GM21423 (cell line): Measurements from ENCODE around the gene NDUFB8.

Experiments used
- ATAC-seq: cut with Tn5 transposase; IDR thresholded peaks from one replicate; pipeline ENCODE4 v1.9.1; 2021; ENCODE audit warnings: mild to moderate bottlenecking, moderate library complexity; ENCODE audit not compliant: unreplicated experiment

Gene NDUFB8

DNA sequence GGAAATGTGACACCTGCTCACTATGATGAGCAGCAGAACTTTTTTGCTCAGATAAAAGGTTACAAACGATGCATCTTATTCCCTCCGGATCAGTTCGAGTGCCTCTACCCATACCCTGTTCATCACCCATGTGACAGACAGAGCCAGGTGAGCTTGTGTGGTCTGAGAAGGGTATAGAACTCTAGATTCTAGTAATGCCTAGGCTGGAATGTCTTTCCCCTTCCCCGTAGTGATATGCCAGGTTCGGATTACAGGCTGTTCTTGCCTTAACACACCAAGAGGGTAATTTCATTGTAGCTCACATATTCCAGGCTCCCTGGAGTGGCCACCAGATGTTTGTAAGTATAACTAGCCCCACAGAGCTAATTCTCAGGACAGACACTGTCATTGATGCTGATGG lies 15.3 kb upstream of the NDUFB8 start:
- no peak for ATAC-seq

DNA sequence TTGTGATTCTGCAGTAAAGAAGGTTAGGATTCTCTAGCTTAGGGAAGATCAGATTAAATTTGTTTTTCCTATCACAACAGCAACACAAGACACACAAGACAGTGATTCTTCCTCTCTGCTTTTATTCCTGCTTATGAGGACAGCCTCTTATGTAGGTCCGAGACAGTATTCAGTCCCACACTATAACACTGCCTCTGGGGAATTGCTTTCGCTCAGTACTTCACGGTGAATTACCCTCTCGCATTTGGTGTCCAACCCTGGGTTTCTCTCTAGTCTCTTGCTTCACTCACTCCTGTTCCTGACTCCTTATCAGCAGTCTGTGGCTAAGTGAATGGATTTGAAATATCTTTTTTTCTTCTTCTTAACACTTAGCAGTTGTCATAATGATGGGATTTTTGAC lies 7.8 kb upstream of the NDUFB8 start:
- no peak for ATAC-seq

DNA sequence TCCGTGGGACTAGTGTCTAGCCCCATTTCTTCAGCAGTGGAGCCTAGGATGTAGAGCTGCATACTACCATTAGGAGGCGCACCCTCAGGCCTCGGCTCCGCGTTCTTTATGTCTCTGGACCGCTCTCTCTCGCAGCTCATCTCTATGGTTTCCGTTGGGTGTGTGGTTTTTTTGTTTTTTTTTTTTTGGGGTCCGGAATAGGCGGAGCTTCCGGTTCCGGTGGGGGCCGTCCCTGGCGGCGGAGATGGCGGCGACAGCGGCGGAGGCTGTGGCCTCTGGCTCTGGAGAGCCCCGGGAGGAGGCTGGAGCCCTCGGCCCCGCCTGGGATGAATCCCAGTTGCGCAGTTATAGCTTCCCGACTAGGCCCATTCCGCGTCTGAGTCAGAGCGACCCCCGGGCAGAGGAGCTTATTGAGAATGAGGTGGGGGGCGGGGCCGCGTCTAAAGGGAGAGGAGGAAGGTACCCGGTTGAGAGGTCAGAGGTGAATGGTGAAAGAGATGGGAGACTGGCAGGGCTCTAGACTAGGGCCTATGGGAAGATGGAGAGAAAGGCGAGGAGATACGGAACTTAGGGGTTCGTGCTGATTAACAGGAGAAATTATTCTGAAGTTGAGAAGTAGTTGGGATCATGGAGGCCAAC lies 6.2 kb upstream of the NDUFB8 start, which contains the start of gene HIF1AN:
Gene HIF1AN, plus strand, starts transcription at position 229 of the 639 bp plus-strand sequence. Its CDS starts 16 bp downstream, at position 245.
- ATAC-seq: peak; percentile 96

DNA sequence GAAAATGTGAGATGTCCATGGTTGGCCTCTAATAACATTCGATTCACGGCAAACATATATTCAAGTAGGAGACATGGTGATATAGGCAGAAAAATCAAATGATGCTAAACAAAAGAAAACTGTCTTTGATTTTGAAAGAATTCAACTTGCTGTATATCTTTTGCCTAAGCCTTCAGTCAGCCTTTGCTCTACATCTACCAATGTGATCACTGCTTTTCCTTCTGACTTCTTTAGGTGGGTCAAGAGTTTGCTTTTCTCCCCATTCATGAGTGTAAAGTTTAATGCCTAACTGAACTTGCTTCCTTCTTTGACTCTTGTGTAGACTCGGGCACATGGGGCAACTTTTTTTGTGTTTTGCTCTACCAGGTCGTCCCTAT lies 5.7 kb upstream of the NDUFB8 start:
- ATAC-seq: no peak

DNA sequence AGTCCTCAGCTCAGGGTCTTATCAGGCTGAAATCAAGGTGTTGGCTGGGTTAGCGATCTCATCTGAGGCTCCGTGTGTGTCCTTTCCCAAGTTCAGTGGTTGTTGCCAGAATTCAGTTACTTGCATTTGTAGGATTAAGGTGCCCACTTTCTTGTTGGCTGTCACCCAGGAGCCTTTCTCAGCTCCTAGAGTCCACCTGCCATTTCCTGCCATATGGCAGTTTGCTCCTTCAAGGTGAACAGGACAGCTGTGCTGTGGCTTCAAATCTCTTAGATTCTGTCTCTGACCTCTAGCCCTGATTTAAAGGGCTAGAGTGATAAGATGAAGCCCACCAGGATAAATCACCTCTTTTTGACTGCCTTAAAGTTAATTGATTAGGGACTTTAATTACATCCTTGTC lies 5.1 kb upstream of the NDUFB8 start:
- no peak for ATAC-seq

DNA sequence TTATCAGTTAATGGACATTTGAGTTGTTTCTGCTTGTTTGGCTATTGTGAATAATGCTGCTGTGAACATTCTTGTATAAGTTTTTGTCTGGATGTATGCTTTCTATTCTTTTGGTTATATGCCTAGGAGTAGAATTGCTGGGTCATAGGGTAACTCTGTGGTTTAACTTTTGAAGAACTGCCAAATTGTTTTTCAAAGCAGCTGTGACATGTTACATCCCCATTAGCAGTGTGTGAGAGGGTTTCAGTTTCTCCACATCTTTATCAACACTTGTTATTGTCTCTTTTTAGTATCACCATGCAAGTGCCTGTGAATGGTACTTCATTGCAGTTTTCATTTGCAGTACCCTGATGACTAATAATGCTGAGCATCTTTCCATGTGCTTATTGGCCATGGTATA lies 2.1 kb upstream of the NDUFB8 start:
- no peak for ATAC-seq

DNA sequence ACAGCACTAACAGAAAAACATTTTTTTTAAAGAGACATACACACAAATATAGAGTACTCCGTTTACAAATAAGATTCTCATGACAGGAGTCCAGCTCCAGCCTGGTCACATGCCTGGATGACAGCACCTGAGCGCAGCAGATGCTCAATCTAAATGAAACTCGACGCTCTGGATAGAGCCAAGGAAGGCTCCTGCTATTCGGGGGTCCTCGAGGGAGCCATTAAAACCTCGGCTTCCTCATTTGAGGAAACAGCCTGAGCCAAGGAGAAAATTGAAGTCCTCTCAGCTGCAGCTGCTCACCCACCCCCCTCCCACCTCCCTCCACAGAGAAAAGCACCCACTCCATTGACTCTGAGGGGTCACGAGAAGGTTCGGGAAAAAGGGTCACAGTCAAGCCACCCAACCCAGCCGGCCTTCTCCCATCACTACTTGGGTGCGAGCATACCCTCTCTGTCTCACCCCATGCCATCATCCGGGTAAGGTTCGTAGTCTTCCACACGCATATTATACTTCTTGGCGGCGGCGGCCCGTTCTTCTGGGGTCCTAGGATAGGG lies 673 bp downstream of the NDUFB8 start:
- peak; percentile 18 for ATAC-seq

DNA sequence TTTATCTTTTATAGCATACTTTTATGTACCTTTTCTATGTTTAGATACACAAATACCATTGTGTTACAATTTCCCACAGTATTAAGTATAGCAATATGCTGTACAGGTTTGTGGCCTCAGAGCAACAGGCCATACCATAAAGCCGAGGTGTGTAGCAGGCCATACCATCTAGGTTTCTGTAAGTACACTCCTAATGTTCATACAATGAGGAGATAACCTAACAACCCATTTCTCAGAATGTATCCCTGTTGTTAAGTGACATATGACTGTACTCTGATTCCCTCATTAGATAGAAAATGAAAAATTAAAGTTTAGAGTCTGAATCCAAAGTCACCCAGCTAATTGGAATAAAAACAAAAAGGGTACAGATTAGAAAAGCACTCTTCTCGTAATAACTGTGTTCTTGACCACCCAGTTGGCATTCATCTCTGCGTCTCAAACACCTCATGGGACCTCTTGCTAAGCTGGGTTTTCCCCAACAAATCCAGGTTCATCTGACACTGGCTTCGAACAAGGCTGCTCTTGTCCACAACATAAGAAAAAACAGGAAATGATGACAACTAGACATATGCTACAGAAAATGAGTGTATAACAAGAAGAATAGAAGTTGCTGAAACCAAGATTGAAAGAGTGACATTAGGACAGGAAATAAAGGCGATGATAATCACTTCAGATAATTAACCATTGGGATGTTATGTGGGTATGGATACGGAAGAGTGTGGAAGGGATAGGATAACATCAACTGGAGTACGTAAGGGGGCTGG lies 1.4 kb downstream of the NDUFB8 start:
- ATAC-seq: no peak

DNA sequence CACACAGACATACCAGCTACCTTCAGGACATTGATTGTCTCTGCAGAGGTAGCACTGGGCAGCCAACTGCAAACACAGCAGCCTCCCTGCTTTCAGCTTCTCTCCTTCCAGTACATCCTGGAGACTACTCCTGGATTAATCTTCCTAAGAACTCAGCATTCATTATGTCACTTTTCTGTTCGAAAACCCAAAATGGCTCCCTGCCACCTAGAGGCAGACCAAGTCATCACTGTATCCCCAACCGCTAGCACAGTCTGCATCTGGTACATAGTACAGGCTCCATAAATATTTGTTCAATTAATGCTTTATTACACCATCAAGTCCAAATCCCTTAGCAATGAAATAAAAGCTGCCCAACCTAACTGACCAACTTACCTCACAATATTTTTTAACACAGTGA lies 5.0 kb downstream of the NDUFB8 start:
- ATAC-seq: no peak

DNA sequence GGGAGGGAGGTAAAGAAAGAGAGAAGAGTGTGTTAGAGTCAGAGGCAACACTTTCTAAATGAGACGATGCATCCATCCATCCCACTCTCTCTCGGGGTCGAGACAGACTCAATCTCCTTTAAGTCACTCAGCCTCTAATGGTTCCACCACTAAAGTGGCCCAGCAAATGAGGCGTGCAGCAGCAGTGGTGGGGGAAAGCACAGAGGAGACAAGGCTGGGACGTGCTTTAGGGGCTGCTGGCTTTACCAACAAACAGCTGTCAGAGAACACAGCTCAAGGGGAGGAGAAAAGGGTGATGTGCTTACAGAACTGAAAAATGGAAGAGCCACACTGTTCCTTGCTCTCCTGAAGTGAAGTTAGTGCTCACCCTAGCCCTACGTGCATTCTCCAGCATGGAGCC lies 5.5 kb downstream of the NDUFB8 start:
- ATAC-seq: no peak

DNA sequence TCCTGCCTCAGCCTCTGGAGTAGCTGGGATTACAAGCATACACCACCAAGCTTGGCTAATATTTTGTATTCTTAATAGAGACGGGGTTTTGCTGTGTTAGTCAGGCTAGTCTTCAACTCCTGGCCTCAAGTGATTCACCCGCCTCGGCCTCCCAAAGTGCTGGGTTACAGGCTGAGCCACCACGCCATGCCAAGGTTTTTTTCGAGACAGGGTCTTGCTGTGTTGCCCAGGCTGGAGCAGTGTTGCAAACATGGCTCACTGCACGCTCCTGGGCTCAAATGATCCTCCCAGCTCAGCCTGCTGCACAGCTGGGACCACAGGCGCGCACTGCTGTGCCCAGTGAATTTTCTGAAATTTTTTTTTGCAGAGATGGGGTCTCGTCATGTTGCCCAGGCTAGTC lies 6.7 kb downstream of the NDUFB8 start:
- ATAC-seq: no peak

DNA sequence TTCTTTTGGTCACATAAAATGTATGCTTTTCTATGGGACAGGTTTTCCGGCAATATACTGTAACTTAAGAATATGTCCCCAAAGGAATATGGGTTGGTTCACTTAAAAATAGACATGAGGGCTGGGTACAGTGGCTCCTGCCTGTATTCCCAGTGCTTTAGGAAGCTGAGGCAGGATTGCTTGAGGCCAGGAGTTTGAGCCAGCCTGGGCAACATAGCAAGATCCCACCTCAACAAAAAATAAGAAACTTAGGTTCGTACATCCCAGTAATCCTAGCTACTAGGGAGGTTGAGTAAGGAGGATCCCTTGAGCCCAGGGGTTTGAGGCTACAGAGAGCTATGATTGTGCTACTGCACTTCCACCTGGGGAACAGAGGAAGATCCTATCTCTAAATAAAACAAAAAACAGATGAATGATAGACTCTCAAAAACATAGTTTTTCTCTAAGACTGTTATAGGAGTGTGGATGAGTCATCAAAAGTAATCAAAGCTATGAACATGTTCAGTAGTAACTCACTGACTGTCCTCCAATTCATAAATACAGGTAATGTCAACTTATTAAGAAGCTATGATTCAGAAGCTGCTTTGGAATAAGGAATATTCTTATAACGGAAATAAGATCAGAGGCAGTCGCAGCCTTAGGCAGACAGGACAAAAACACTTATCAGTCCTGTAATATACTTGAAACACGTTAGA lies 7.4 kb downstream of the NDUFB8 start:
- ATAC-seq: no peak

DNA sequence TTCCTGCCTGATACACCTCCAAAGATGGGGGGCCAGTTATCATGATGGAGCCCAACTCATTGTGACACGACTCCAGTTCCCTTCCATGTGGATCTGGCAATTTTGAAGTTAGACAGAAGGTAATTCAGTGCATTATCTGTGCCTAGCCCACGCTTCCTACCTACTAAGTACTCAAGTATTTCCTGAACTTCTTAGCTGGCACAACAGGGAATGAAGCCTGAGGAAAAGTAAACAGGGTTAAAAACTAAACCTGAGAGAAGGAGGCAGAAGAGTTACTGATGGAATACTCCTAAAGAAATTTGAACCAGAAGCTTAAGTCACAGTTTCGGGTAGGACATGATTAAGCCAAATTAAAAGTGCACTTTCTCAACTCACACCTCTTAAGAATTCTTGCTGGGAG lies 8.9 kb downstream of the NDUFB8 start:
- ATAC-seq: no peak

DNA sequence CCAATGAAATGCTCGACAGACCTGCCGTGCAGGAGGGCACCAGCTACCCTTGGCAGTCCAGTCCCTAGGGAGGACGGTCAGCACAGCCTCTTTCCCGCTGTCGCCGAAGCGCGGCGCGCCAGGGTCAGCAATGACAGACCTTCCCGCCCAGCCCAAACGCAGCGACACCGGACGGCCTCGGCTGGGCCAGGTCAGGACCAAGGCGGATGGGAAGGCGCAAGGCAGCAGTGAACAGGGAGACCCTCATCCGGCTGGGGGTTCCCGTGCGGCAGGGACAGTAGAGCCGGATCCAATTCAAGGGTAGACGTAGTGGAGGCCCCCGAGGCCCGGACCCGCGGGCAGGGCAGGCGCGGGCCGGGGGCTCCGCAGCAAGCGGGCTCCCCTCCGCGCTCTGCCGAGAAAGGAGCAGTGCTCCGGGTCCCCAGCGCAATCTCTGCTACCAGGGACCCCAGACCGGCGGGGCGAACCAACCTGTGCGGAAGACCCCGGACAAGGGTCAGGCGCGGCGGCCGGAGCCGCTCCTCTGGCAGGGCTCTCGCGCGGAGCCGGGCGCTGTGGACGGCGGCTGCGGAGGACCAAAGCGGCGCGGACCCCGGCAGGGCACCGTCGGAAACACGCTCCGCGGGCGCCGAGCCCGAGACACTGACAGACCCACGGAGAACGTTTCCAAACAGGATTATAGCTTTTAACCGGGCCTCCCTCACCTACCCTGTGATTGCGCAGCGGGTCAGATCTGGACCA lies 10.2 kb downstream of the NDUFB8 start, which contains the start of gene SEC31B:
Gene SEC31B, minus strand, starts transcription at position 551 of the 741 bp plus-strand sequence. CDS start 2,909 bp downstream, outside the sequence.
- no peak for ATAC-seq

DNA sequence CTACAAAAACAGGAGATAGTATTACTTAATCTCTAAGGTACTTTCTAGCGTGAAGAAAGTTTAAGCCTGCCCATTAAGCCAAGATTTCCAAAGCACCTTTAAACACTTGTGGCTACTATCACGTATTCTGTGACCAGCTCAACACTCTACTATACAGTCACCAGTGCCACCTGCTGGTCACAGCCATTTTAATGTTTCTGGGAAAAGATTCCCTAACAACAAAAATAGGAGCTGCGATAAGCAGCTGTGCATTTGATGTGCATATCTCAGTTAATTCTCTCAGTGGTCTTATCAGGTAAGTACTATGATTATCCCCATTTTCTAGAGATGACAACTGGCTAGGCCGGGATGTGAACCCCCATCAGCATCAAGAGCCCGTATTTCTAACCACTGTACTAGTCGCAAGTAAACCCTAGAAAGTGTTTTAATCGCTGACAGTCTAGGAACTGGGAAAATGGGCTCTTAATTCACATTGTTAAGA lies 10.9 kb downstream of the NDUFB8 start:
- ATAC-seq: no peak

DNA sequence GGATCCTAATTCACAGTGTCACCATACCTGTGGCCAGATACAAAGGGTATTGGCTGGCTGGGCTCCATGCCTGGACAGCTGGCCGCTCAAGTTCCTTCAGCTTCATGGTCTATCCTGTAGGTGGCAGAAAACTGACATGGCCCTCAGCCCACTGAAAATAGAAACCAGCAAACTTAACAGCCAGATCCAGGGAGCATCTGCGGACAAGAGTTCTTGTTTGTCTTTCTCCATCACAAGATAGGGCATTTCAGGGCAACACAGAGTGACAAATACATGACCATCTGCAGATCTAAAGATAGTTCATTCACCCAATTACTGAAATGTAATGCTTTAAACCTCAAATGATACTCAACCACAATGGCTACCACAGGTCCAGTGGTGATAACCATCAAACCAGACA lies 12.8 kb downstream of the NDUFB8 start:
- no peak for ATAC-seq

DNA sequence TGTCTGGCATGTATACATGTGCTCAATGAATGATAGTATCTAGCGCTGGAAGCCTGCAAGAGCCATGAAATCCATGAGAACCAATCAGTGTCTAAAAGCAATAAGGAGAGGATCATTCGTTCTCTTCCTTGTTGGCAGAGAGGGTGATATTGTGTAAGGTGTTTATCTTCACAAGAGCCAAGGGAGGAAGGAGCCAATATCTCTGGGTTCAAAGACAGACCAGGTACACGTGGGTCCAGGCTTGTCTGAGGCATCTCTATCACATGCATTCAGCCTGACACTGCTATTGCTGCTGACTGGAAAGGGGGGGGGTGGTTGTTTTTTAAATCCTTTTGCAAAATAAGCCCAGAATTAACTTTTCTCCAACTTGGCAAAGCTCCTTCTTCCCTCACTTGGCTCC lies 14.1 kb downstream of the NDUFB8 start:
- no peak for ATAC-seq

DNA sequence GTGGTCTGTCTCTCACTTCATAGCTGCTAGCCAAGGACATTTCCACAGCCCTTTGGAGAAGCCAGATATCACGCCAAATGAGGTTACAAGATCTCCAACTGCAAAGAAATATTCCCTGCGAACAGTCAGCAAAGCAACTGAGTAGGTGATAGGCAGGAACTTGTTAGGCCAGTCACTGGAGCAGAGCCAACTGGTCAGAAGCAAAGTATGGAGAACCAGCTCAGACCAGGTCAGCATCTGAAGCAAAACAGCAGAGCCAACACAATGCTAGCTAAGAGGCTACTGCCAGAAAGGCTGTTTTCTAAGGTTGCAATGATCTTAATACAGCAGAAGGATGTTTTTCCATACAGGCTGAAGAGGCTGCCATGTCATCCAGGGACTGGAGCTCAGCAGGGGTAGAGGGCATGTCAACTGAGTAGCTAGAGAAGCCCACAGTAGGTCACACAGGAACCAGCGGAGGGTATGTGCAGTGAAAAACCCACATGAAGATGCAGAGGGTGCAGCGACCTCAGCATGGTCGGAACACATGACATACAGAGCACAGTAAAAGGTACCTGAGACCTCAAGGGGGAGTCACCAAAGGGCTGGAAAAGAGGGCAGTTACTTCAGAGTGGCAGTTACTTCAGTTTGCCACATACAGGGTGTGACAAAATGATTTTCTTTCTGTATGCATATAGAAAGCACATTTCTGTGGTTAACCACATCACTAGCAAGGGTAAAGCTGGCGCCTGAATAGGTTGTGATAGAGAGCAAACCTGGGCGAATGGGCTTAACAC lies 18.9 kb downstream of the NDUFB8 start:
- ATAC-seq: no peak

DNA sequence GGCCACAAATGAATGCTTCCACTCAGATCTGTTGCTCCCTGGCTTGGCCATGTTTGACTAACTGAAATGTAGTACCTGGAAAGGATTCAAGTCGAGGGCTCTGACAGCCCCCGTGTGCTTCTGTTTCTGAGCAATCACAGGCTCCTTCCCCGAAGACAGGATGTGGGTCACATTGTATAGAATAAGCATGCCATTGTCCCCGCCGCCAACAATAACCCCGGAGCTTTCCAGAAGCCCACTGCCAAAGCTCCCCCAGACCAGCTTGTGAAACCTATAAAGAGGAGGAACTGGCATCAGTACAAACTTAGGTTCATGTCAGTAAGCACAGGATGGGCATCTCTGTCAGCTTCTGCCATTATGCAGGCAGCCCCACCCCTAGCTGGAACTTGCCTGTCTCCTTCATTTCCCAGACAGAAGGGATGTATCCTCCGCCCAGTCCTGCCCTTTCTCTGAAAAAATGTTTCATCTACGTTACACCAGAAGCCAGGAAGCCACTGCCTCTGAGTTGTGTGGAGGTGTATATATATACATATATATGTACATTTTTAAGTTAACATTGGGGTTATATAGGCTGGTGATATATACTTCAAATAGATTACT lies 20.3 kb downstream of the NDUFB8 start:
- ATAC-seq: no peak
